ENCODE results near the gene DEFB112.

DEFB112 gene

DNA sequence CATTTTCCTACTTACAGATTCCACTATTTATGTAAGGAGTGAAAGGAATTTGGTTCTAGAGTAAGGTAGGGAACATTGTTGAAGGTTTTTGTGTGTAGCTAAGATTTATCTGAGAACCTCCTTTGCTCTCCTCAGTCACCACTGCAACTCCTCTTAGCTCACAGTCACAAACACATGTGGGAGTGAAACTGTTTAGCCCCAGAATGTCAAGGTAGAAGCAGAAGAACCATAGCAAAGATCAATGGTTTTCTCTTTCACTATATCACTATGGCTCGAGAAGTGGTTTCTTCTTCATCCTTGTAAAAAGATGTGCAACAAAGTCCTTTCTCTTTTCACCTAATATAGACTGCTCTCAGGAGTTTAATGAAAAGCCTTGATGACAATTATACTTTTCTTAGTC is 6.5 kb upstream of the DEFB112 start:
- TF ChIP-seq GATA1 (IDR thresholded peaks at IDR 0.05; ENCODE audit: low read depth, low read length) (no peak), POLR2A (IDR thresholded peaks at IDR 0.05; ENCODE audit: low read length) (no peak)
- DNase-seq = no peak

- no peak for DNase-seq
- TF ChIP-seq GATA1 (IDR thresholded peaks at IDR 0.05; ENCODE audit: low read depth, low read length) (no peak), POLR2A (IDR thresholded peaks at IDR 0.05; ENCODE audit: low read length) (no peak)
Observed at GRCh38 chr6:50047026-50047425, 2.7 kb downstream of the DEFB112 start.

- TF ChIP-seq GATA1 (IDR thresholded peaks at IDR 0.05; ENCODE audit: low read depth, low read length) = no peak
- no peak for TF ChIP-seq POLR2A (IDR thresholded peaks at IDR 0.05; ENCODE audit: low read length)
- peak; percentile 45 to 49 for DNase-seq
Observed at GRCh38 chr6:50030777-50031562, 18.8 kb downstream of the DEFB112 start.

DNA sequence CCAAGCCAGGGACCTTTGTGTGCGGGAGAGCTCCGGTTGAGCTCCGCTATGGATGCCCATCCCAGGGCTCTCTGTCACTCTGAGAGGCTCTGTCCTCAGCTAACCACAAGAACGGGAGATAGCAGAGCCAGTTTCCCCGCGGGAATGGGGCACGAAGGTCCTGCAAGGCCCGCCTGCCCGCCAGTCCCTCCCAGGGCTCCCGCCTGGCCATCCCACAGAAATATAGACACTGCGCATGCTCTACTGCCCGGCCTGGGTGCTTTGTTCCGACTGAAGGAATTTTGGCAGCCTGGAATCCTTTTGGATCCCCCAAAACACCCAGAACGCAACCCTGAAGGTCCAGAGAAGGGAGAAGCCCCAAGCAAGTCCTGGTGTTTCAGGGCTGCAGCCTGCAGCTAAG is 19.4 kb downstream of the DEFB112 start:
- no peak for DNase-seq
- TF ChIP-seq GATA1 (IDR thresholded peaks at IDR 0.05; ENCODE audit: low read depth, low read length) (no peak), POLR2A (IDR thresholded peaks at IDR 0.05; ENCODE audit: low read length) (no peak)

GRCh38 chr6:50025258-50025657 is 24.5 kb downstream of the DEFB112 start:
- DNase-seq = no peak
- TF ChIP-seq GATA1 (IDR thresholded peaks at IDR 0.05; ENCODE audit: low read depth, low read length) = no peak
- TF ChIP-seq POLR2A (IDR thresholded peaks at IDR 0.05; ENCODE audit: low read length) = no peak

DNA sequence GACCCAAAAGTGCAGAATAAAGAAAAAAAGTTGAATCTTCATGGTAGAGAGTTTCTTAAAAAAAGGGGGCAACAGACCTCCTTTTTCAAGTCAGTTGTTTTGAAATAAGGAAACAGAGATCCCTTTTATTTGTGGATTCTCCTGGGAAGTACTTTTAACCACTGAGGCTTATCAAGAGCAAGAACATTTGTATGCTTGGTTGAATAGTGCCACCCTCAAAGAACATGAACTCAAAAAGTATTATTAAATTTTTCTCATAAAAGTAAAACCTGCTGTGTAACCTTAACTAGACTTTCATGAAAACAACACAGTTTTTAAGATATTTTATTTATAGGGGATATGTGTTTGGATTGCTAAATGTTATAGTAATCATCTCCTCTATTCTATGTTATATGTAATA is 27.8 kb downstream of the DEFB112 start, which contains the start of gene DEFB110:
DEFB110 (minus strand) TSS at position 101 of the 400 bp plus-strand sequence; CDS start at position 42, 59 bp downstream.
- TF ChIP-seq GATA1 (IDR thresholded peaks at IDR 0.05; ENCODE audit: low read depth, low read length) (no peak), POLR2A (IDR thresholded peaks at IDR 0.05; ENCODE audit: low read length) (no peak)
- DNase-seq = no peak

DNA sequence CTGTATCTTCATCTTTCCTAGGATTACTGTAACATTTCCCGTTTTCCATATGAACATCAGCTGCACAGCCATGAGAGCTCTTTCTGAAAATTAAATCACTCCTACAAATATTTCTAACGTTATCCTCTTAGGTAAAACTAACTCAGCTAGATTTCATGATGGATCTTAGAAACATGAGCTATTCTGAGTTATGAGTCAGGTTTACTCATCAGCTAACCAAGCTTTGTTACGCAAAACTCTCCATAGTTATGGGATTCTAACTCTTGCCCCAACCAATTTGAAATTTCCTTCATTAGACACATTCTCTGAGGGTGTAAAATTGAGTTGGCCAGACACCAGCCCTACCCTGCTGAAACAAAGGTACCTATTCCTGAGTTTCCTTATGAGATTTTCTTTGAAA is 41.9 kb downstream of the DEFB112 start:
- DNase-seq = no peak
- no peak for TF ChIP-seq POLR2A (IDR thresholded peaks at IDR 0.05; ENCODE audit: low read length)
- no peak for TF ChIP-seq GATA1 (IDR thresholded peaks at IDR 0.05; ENCODE audit: low read depth, low read length)

DNA sequence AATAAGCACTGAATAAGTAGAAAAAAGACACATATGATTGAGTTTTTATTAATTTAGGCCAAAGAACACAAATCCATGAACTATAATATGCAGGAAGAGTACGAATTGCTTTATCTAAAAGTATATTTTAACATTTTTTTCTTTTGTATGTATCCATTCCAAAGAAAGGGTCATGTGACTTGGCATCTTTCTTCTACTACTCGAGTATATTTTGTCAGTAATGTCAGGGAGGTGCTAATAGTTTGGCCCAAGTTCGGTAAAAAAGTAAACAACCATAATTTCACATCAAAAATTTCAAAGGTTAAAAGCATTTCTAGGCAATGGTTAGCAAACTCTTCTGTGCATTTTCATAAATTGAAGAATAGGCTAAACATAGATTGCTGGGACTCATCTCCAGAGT is 46.6 kb downstream of the DEFB112 start:
- DNase-seq = no peak
- TF ChIP-seq POLR2A (IDR thresholded peaks at IDR 0.05; ENCODE audit: low read length) (no peak), GATA1 (IDR thresholded peaks at IDR 0.05; ENCODE audit: low read depth, low read length) (no peak)

DNA sequence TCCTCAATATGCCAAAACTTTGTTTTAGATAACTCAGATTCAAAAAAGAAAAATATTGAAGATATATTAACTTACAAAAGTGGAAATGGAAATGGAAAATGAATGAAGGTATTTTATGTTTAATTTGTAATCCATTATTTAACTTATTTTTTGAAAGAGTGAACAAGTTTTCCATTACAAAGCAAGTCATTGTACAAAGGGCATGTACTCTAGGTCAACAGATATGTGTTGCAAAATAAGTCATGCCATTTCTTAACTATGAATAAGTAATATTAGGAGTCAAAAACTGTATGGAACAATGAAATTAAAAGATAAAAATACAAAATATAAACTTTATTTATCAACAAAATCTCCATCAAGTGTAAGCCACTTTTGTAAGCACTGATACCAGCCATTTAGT is 54.5 kb downstream of the DEFB112 start:
- DNase-seq = no peak
- TF ChIP-seq POLR2A (IDR thresholded peaks at IDR 0.05; ENCODE audit: low read length) (no peak), GATA1 (IDR thresholded peaks at IDR 0.05; ENCODE audit: low read depth, low read length) (no peak)

Data from erythroblast (primary cell).